A549 (cell line): ENCODE results near the gene SYT13. TPM values are rescaled to one million over a fixed set of nuclear protein-coding genes. Genes with fewer than 3 reads are reported as not detected.

Experiments used
- ATAC-seq, 2 experiments: fragments of 200-7000 bp in 1 of 2; fragments of >200 bp in 1 of 2; cut with Nextera tagmentation in 1 of 2; cut with Tn5 transposase in 1 of 2; 3 replicates each; pipeline versions ENCODE4 v1.8.0 to v1.9.1; 2018 to 2020; ENCODE audit warnings: mild to moderate bottlenecking in 1 of 2, moderate library complexity in 1 of 2
- CTCF ChIA-PET: fragments of 300-600 bp; sonication (Branson Sonifier 250); formaldehyde crosslinking; extraction: SDS; loops from one replicate; lab custom pipeline; 2021; ENCODE audit warnings: antibody characterized with exemption, inconsistent platforms; lab: Yijun Ruan, JAX
- POLR2A ChIA-PET: fragments of 350-600 bp; formaldehyde crosslinking; extraction: SDS; loops from one replicate; lab custom pipeline; 2021; ENCODE audit warnings: antibody characterized with exemption, inconsistent platforms; lab: Yijun Ruan, JAX
- DNase-seq, 2 experiments: peaks; one replicate each; pipeline versions ENCODE4 v3.0.0 to v3.0.0-alpha.2; 2011 to 2016; ENCODE audit warnings: low read depth in 1 of 2, low spot score in 1 of 2
- FAIRE-seq: peaks from 2 replicates; lab custom pipeline; 2011; peaks lifted over from hg19 to GRCh38; lab: Jason Lieb, UNC
- H3K27ac ChIP-seq, 2 experiments: fragments of >200 bp; sonication (Bioruptor Twin); formaldehyde crosslinking; 3 replicates each; pipeline ENCODE4 v1.5.1; 2016 to 2017
- H3K4me1 ChIP-seq: fragments of >200 bp; sonication (Bioruptor Twin); formaldehyde crosslinking; 3 replicates; pipeline ENCODE4 v1.6.1; 2016
- H3K4me2 ChIP-seq: fragments of >200 bp; sonication (Bioruptor Twin); formaldehyde crosslinking; 3 replicates; pipeline ENCODE4 v1.6.1; 2016
- H3K4me3 ChIP-seq: fragments of >200 bp; sonication (Bioruptor Twin); formaldehyde crosslinking; 3 replicates; pipeline ENCODE4 v1.5.1; 2016
- H3K9me3 ChIP-seq: fragments of >200 bp; sonication (Bioruptor Twin); formaldehyde crosslinking; 3 replicates; pipeline ENCODE4 v1.6.1; 2016
- BCL3 ChIP-seq: fragments of >200 bp; sonication (Bioruptor Twin); formaldehyde crosslinking; IDR thresholded peaks from 3 replicates; pipeline ENCODE4 v1.6.1; 2016
- CBX2 ChIP-seq: fragments of 200-600 bp; sonication (generic); IDR thresholded peaks from 2 replicates; pipeline ENCODE4 v1.6.1; 2016; ENCODE audit warnings: low read depth, mild to moderate bottlenecking, borderline replicate concordance
- CEBPB ChIP-seq, 2 experiments: fragments of >200 bp in 1 of 2; sonication (Bioruptor Twin) in 1 of 2; formaldehyde crosslinking in 1 of 2; IDR thresholded peaks; 2 replicates each; pipeline ENCODE4 v1.6.1; 2012 to 2016
- CHD2 ChIP-seq: fragments of 150-350 bp; IDR thresholded peaks from 2 replicates; pipeline ENCODE4 v1.6.1; 2014; ENCODE audit warnings: low read length; ENCODE audit not compliant: partially characterized antibody
- CHD4 ChIP-seq: fragments of 200-600 bp; sonication (generic); IDR thresholded peaks from 2 replicates; pipeline ENCODE4 v1.6.1; 2016; ENCODE audit warnings: antibody characterized with exemption, mild to moderate bottlenecking, borderline replicate concordance
- E2F6 ChIP-seq: IDR thresholded peaks from 2 replicates; pipeline ENCODE4 v1.6.1; 2012; ENCODE audit warnings: low read depth, borderline replicate concordance
- EHF ChIP-seq: fragments of 250-450 bp; sonication (Bioruptor Pico); IDR thresholded peaks from 2 replicates; pipeline ENCODE4 v1.5.0; 2020; ENCODE audit warnings: mild to moderate bottlenecking
- EHMT2 ChIP-seq: fragments of 200-600 bp; sonication (generic); IDR thresholded peaks from 2 replicates; pipeline ENCODE4 v1.6.1; 2016; ENCODE audit warnings: antibody characterized with exemption, low read depth, mild to moderate bottlenecking, moderate library complexity
- ELK1 ChIP-seq: fragments of 150-350 bp; IDR thresholded peaks from 2 replicates; pipeline ENCODE4 v1.6.1; 2014; ENCODE audit warnings: low read depth, mild to moderate bottlenecking, low read length
- EP300 ChIP-seq, 2 experiments: fragments of >200 bp; sonication (Bioruptor Twin); formaldehyde crosslinking; IDR thresholded peaks; 2 replicates in 1 of 2; 3 replicates in 1 of 2; pipeline ENCODE4 v1.6.1; 2016 to 2017
- GATA3 ChIP-seq: IDR thresholded peaks from 2 replicates; pipeline ENCODE4 v1.6.1; 2012; ENCODE audit warnings: borderline replicate concordance
- HES2 ChIP-seq: fragments of >200 bp; sonication (Bioruptor Twin); formaldehyde crosslinking; IDR thresholded peaks from 2 replicates; pipeline ENCODE4 v1.6.1; 2016
- HMGXB4 ChIP-seq: fragments of 250-450 bp; sonication (Bioruptor Pico); IDR thresholded peaks from 2 replicates; pipeline ENCODE4 v1.5.0; 2021; ENCODE audit warnings: mild to moderate bottlenecking, moderate library complexity, borderline replicate concordance
- HOXB13 ChIP-seq: fragments of 250-450 bp; sonication (Bioruptor Pico); IDR thresholded peaks from 2 replicates; pipeline ENCODE4 v1.5.0; 2020; ENCODE audit warnings: low read depth, mild to moderate bottlenecking, moderate library complexity
- HOXB5 ChIP-seq: fragments of 250-450 bp; sonication (Bioruptor Pico); IDR thresholded peaks from 2 replicates; pipeline ENCODE4 v1.5.0; 2020; ENCODE audit warnings: mild to moderate bottlenecking, moderate library complexity
- KDM1A ChIP-seq: fragments of 200-600 bp; sonication (generic); IDR thresholded peaks from 2 replicates; pipeline ENCODE4 v1.6.1; 2016; ENCODE audit warnings: low read depth, mild to moderate bottlenecking
- MAZ ChIP-seq: fragments of 150-350 bp; IDR thresholded peaks from 2 replicates; pipeline ENCODE4 v1.6.1; 2014; ENCODE audit warnings: antibody characterized with exemption, low read depth, low read length, borderline replicate concordance
- NFE2L2 ChIP-seq: fragments of 150-350 bp; conservative IDR thresholded peaks from 2 replicates; pipeline ENCODE4 v1.6.1; 2014; ENCODE audit warnings: low read length
- POLR2A ChIP-seq: IDR thresholded peaks from 2 replicates; pipeline ENCODE4 v1.6.1; 2012; ENCODE audit warnings: mild to moderate bottlenecking, low read length
- REST ChIP-seq: fragments of 200-600 bp; sonication (generic); IDR thresholded peaks from 2 replicates; pipeline ENCODE4 v1.6.1; 2016; ENCODE audit warnings: antibody characterized with exemption, mild to moderate bottlenecking, moderate library complexity
- RFX5 ChIP-seq: fragments of 450-650 bp; IDR thresholded peaks from 2 replicates; pipeline ENCODE4 v1.7.1; 2014; ENCODE audit warnings: antibody characterized with exemption, mild to moderate bottlenecking, moderate library complexity
- RNF2 ChIP-seq: fragments of 200-600 bp; sonication (generic); IDR thresholded peaks from 2 replicates; pipeline ENCODE4 v1.6.1; 2016; ENCODE audit warnings: low read depth, mild to moderate bottlenecking, antibody characterized with exemption, moderate library complexity, borderline replicate concordance
- TFCP2L1 ChIP-seq: fragments of 250-450 bp; sonication (Bioruptor Pico); IDR thresholded peaks from 2 replicates; pipeline ENCODE4 v1.5.0; 2021; ENCODE audit warnings: mild to moderate bottlenecking
- TP53 ChIP-seq: fragments of 250-450 bp; sonication (Bioruptor Pico); IDR thresholded peaks from 2 replicates; pipeline ENCODE4 v1.5.0; 2021; ENCODE audit warnings: mild to moderate bottlenecking, moderate library complexity
- USF2 ChIP-seq: fragments of 450-650 bp; IDR thresholded peaks from 2 replicates; pipeline ENCODE4 v1.6.1; 2014; ENCODE audit warnings: antibody characterized with exemption
- ZC3H11A ChIP-seq: fragments of 450-650 bp; IDR thresholded peaks from 2 replicates; pipeline ENCODE4 v1.6.1; 2014; ENCODE audit warnings: antibody characterized with exemption, mild to moderate bottlenecking
- ZSCAN20 ChIP-seq: fragments of 250-450 bp; sonication (Bioruptor Pico); IDR thresholded peaks from 2 replicates; pipeline ENCODE4 v1.8.0; 2022; ENCODE audit warnings: mild to moderate bottlenecking, moderate library complexity
- WGBS: methylation state at CpG from one replicate; pipeline ENCODE4 v1.1.6; 2017; ENCODE audit errors: missing lambda C conversion rate; 5-methylcytosine and 5-hydroxymethylcytosine counted together
- polyA plus RNA-seq, 4 experiments: library from polyadenylated mRNA; depleted of rRNA in 3 of 4; stranded (reverse); fragments of >200 nt; fragmentation: RNase III in 1 of 4; extraction: RNeasy Plus Mini Kit Qiagen cat#74134 plus additional on column Dnase treatment in 1 of 4; gene quantifications; 2 replicates in 3 of 4; 3 replicates in 1 of 4; pipeline ENCODE4 v1.2.3, GENCODE V29; 2011 to 2017

Gene SYT13
- polyA plus RNA-seq, 2 of the 4 experiments (the other 2 are of a cell fraction): 8.1 to 12.9 TPM

GRCh38 chr11:45300715-45301114, 14.6 kb upstream of the SYT13 start:
- DNase-seq: no peak
- H3K4me2 ChIP-seq: no peak overlapping the region
- FAIRE-seq: no peak
- WGBS: 78% methylated on average over 3 of the region's 3 CpGs
- no peak overlapping the region for H3K4me3 ChIP-seq
- no peaks in the 10 kb centered on the region for H3K4me1 ChIP-seq
- POLR2A ChIA-PET: no interaction called here
- no peak for TF ChIP-seq BCL3
- TF ChIP-seq USF2: no peak
- TF ChIP-seq RNF2: no peak
- no peak for TF ChIP-seq HOXB5 (CRISPR knock-in tag)
- TF ChIP-seq CHD4: no peak
- no peak for TF ChIP-seq REST
- no peak for TF ChIP-seq EHMT2
- TF ChIP-seq ELK1: no peak
- TF ChIP-seq EHF: no peak
- TF ChIP-seq CEBPB (IDR thresholded peaks at IDR 0.05): no peak
- TF ChIP-seq TFCP2L1 (CRISPR knock-in tag): no peak
- no peak for TF ChIP-seq ZSCAN20 (CRISPR knock-in tag)
- TF ChIP-seq CBX2: no peak
- TF ChIP-seq HOXB13 (CRISPR knock-in tag): no peak
- TF ChIP-seq KDM1A: no peak
- no peak for TF ChIP-seq E2F6
- no peak for TF ChIP-seq GATA3
- no peak for TF ChIP-seq NFE2L2
- no peak for TF ChIP-seq ZC3H11A
- no peak for TF ChIP-seq CHD2
- CTCF ChIA-PET: no interaction called here
- no peak overlapping the region for H3K27ac ChIP-seq
- no peaks in the 10 kb centered on the region for H3K9me3 ChIP-seq
- no peak for ATAC-seq

- ChIA-PET CTCF (interaction anchor here (1.5 kb wide), 1 partner anchor 9 kb away, joined by 4 read pairs; no protein-coding TSS in a partner anchor), POLR2A (no interaction called here)
- Histone ChIP-seq H3K9me3 (no peaks in the 10 kb centered on the region), H3K4me2 (no peak overlapping the region), H3K27ac (no peak overlapping the region), H3K4me3 (no peak overlapping the region), H3K4me1 (no peaks in the 10 kb centered on the region)
- ATAC-seq (no peak), DNase-seq (no peak), FAIRE-seq (no peak)
- WGBS: 65% methylated on average over 7 of the region's 7 CpGs
- TF ChIP-seq EP300 (IDR thresholded peaks at IDR 0.05) (no peak), HOXB13 (CRISPR knock-in tag) (no peak), BCL3 (no peak), HMGXB4 (CRISPR knock-in tag) (no peak), NFE2L2 (no peak), TP53 (CRISPR knock-in tag) (no peak), POLR2A (no peak), MAZ (no peak), EHMT2 (no peak), RFX5 (no peak), KDM1A (no peak), HES2 (no peak)
Observed at GRCh38 chr11:45298718-45299117, 12.6 kb upstream of the SYT13 start.
